ENCODE results near the gene ZDHHC1.
A peak's percentile ranks its signal among the peaks of the same experiment; 100 is the strongest.

The ZDHHC1 gene

GRCh38 chr16:67415872-67416793 lies at the start of gene ZDHHC1:
ZDHHC1 (minus strand) TSS chr16:67416477; CDS start chr16:67407775, 8,702 bp downstream.
- Mint-ChIP-seq H3K36me3 (no peaks in the 10 kb centered on the region), H3K9me3 (no peaks in the 10 kb centered on the region), H3K27me3 (peaks cover 22% of the 10 kb centered on the region), H3K4me3 (peak within 1 kb of the TSS; percentile 88), H3K4me1 (peaks cover 8% of the 10 kb centered on the region), H3K27ac (no peak within 1 kb of the TSS)

- Mint-ChIP-seq H3K4me1 (peaks cover 31% of the 10 kb centered on the region), H3K27ac (no peak overlapping the region), H3K4me3 (no peak overlapping the region), H3K27me3 (no peaks in the 10 kb centered on the region), H3K36me3 (no peaks in the 10 kb centered on the region), H3K9me3 (no peaks in the 10 kb centered on the region)
Observed at GRCh38 chr16:67464565-67464964, 48.3 kb upstream of the ZDHHC1 start.

GRCh38 chr16:67463691-67464090 lies 47.4 kb upstream of the ZDHHC1 start:
- H3K36me3 Mint-ChIP-seq = no peaks in the 10 kb centered on the region
- H3K27ac Mint-ChIP-seq = no peak overlapping the region
- no peaks in the 10 kb centered on the region for H3K9me3 Mint-ChIP-seq
- H3K4me1 Mint-ChIP-seq = peaks cover 32% of the 10 kb centered on the region
- no peaks in the 10 kb centered on the region for H3K27me3 Mint-ChIP-seq
- no peak overlapping the region for H3K4me3 Mint-ChIP-seq

- no peaks in the 10 kb centered on the region for H3K27me3 Mint-ChIP-seq
- H3K9me3 Mint-ChIP-seq = no peaks in the 10 kb centered on the region
- no peaks in the 10 kb centered on the region for H3K36me3 Mint-ChIP-seq
- no peak overlapping the region for H3K4me3 Mint-ChIP-seq
- peaks cover 28% of the 10 kb centered on the region for H3K4me1 Mint-ChIP-seq
- H3K27ac Mint-ChIP-seq = no peak overlapping the region
Observed at GRCh38 chr16:67463059-67463458, 46.8 kb upstream of the ZDHHC1 start.

GRCh38 chr16:67462279-67462655 lies 46.0 kb upstream of the ZDHHC1 start:
- Mint-ChIP-seq H3K9me3 (no peaks in the 10 kb centered on the region), H3K4me3 (no peak overlapping the region), H3K27ac (no peak overlapping the region), H3K36me3 (no peaks in the 10 kb centered on the region), H3K4me1 (peaks cover 22% of the 10 kb centered on the region), H3K27me3 (no peaks in the 10 kb centered on the region)

- H3K27ac Mint-ChIP-seq = no peak overlapping the region
- no peaks in the 10 kb centered on the region for H3K9me3 Mint-ChIP-seq
- no peak overlapping the region for H3K4me3 Mint-ChIP-seq
- H3K27me3 Mint-ChIP-seq = no peaks in the 10 kb centered on the region
- H3K4me1 Mint-ChIP-seq = peaks cover 22% of the 10 kb centered on the region
- H3K36me3 Mint-ChIP-seq = no peaks in the 10 kb centered on the region
Observed at GRCh38 chr16:67461600-67462278, 45.5 kb upstream of the ZDHHC1 start.

GRCh38 chr16:67460961-67461360 lies 44.7 kb upstream of the ZDHHC1 start:
- Mint-ChIP-seq H3K36me3 (no peaks in the 10 kb centered on the region), H3K9me3 (no peaks in the 10 kb centered on the region), H3K27ac (no peak overlapping the region), H3K27me3 (no peaks in the 10 kb centered on the region), H3K4me1 (peaks cover 25% of the 10 kb centered on the region), H3K4me3 (no peak overlapping the region)

GRCh38 chr16:67460168-67460567 lies 43.9 kb upstream of the ZDHHC1 start:
- H3K4me3 Mint-ChIP-seq = no peak overlapping the region
- no peaks in the 10 kb centered on the region for H3K27me3 Mint-ChIP-seq
- no peaks in the 10 kb centered on the region for H3K9me3 Mint-ChIP-seq
- H3K27ac Mint-ChIP-seq = peak overlapping the region; percentile 2
- H3K36me3 Mint-ChIP-seq = no peaks in the 10 kb centered on the region
- peaks cover 17% of the 10 kb centered on the region for H3K4me1 Mint-ChIP-seq

- Mint-ChIP-seq H3K4me3 (no peak overlapping the region), H3K4me1 (peaks cover 17% of the 10 kb centered on the region), H3K27ac (no peak overlapping the region), H3K9me3 (no peaks in the 10 kb centered on the region), H3K27me3 (no peaks in the 10 kb centered on the region), H3K36me3 (no peaks in the 10 kb centered on the region)
Observed at GRCh38 chr16:67459861-67460150, 43.5 kb upstream of the ZDHHC1 start.

GRCh38 chr16:67459066-67459860 lies 43.0 kb upstream of the ZDHHC1 start:
- H3K9me3 Mint-ChIP-seq = no peaks in the 10 kb centered on the region
- H3K27me3 Mint-ChIP-seq = no peaks in the 10 kb centered on the region
- H3K4me1 Mint-ChIP-seq = peaks cover 17% of the 10 kb centered on the region
- no peaks in the 10 kb centered on the region for H3K36me3 Mint-ChIP-seq
- H3K27ac Mint-ChIP-seq = no peak overlapping the region
- no peak overlapping the region for H3K4me3 Mint-ChIP-seq

GRCh38 chr16:67458121-67458641 lies 41.9 kb upstream of the ZDHHC1 start:
- Mint-ChIP-seq H3K9me3 (no peaks in the 10 kb centered on the region), H3K4me1 (peaks cover 17% of the 10 kb centered on the region), H3K27me3 (no peaks in the 10 kb centered on the region), H3K27ac (no peak overlapping the region), H3K4me3 (no peak overlapping the region), H3K36me3 (no peaks in the 10 kb centered on the region)

- Mint-ChIP-seq H3K27ac (no peak overlapping the region), H3K4me3 (no peak overlapping the region), H3K4me1 (peaks cover 17% of the 10 kb centered on the region), H3K36me3 (no peaks in the 10 kb centered on the region), H3K27me3 (no peaks in the 10 kb centered on the region), H3K9me3 (no peaks in the 10 kb centered on the region)
Observed at GRCh38 chr16:67457611-67458010, 41.3 kb upstream of the ZDHHC1 start.

GRCh38 chr16:67456391-67457081 lies 40.3 kb upstream of the ZDHHC1 start:
- H3K36me3 Mint-ChIP-seq = no peaks in the 10 kb centered on the region
- peaks cover 17% of the 10 kb centered on the region for H3K4me1 Mint-ChIP-seq
- no peaks in the 10 kb centered on the region for H3K9me3 Mint-ChIP-seq
- no peak overlapping the region for H3K4me3 Mint-ChIP-seq
- no peaks in the 10 kb centered on the region for H3K27me3 Mint-ChIP-seq
- H3K27ac Mint-ChIP-seq = no peak overlapping the region

- no peaks in the 10 kb centered on the region for H3K27me3 Mint-ChIP-seq
- H3K27ac Mint-ChIP-seq = no peak overlapping the region
- H3K4me3 Mint-ChIP-seq = no peak overlapping the region
- peaks cover 17% of the 10 kb centered on the region for H3K4me1 Mint-ChIP-seq
- no peaks in the 10 kb centered on the region for H3K36me3 Mint-ChIP-seq
- H3K9me3 Mint-ChIP-seq = no peaks in the 10 kb centered on the region
Observed at GRCh38 chr16:67454852-67455251, 38.6 kb upstream of the ZDHHC1 start.

GRCh38 chr16:67454104-67454503 lies 37.8 kb upstream of the ZDHHC1 start:
- Mint-ChIP-seq H3K36me3 (no peaks in the 10 kb centered on the region), H3K9me3 (no peaks in the 10 kb centered on the region), H3K27me3 (no peaks in the 10 kb centered on the region), H3K4me1 (peaks cover 17% of the 10 kb centered on the region), H3K27ac (no peak overlapping the region), H3K4me3 (no peak overlapping the region)
